IMR-90 (cell line): Measurements from ENCODE around the gene ME3. TPM values are rescaled to one million over a fixed set of nuclear protein-coding genes. Genes with fewer than 3 reads are reported as not detected.

Experiments
- ATAC-seq: fragments of 200-7000 bp; cut with Tn5 transposase; 2 replicates; pipeline ENCODE4 v1.9.1; 2020; ENCODE audit warnings: low read depth, mild to moderate bottlenecking, moderate library complexity
- BruUV-seq: library from RNA; stranded (reverse); fragments of 400-500 nt; replicated peaks from 2 replicates; lab custom pipeline; 2021; lab: Mats Ljungman, UMichigan
- CTCF ChIA-PET: fragments of 300-600 bp; formaldehyde crosslinking; extraction: SDS; loops from one replicate; lab custom pipeline; 2021; ENCODE audit warnings: antibody characterized with exemption; lab: Yijun Ruan, JAX
- POLR2A ChIA-PET: fragments of 300-600 bp; sonication (Branson Sonifier 250); formaldehyde crosslinking; loops from one replicate; lab custom pipeline; 2022; ENCODE audit warnings: antibody characterized with exemption; ENCODE audit not compliant: unreplicated experiment; lab: Charles Lee
- DNase-seq: peaks from one replicate; pipeline ENCODE4 v3.0.0; 2013
- H2AFZ ChIP-seq: replicated peaks from 2 replicates; pipeline ENCODE3; 2013; ENCODE audit warnings: low read length, mild to moderate bottlenecking; ENCODE audit not compliant: poor library complexity
- H2AK5ac ChIP-seq: 2 replicates; pipeline ENCODE4 v1.6.1; 2013; ENCODE audit warnings: low read depth, low read length, inconsistent platforms
- H2AK9ac ChIP-seq: replicated peaks from 2 replicates; pipeline ENCODE3; 2013; ENCODE audit warnings: mild to moderate bottlenecking, low read depth, low read length, moderate library complexity; ENCODE audit not compliant: poor library complexity
- H2BK120ac ChIP-seq: 2 replicates; pipeline ENCODE4 v1.6.1; 2013; ENCODE audit warnings: low read depth, low read length, inconsistent platforms
- H2BK15ac ChIP-seq: 3 replicates; pipeline ENCODE4 v1.6.1; 2013; ENCODE audit warnings: low read depth, low read length, inconsistent platforms
- H2BK20ac ChIP-seq: 2 replicates; pipeline ENCODE4 v1.6.1; 2013; ENCODE audit warnings: low read depth, mild to moderate bottlenecking, inconsistent platforms, low read length, moderate library complexity
- H2BK5ac ChIP-seq: 2 replicates; pipeline ENCODE4 v1.6.1; 2013; ENCODE audit warnings: mild to moderate bottlenecking, low read depth, low read length, inconsistent platforms; ENCODE audit not compliant: poor library complexity, severe bottlenecking
- H3K14ac ChIP-seq: replicated peaks from 2 replicates; pipeline ENCODE4 v1.6.1; 2013; ENCODE audit warnings: low read depth, low read length, inconsistent platforms
- H3K18ac ChIP-seq: 2 replicates; pipeline ENCODE4 v1.6.1; 2013; ENCODE audit warnings: low read depth, low read length, control low read depth
- H3K23ac ChIP-seq: 2 replicates; pipeline ENCODE4 v1.6.1; 2013; ENCODE audit warnings: low read depth, low read length, inconsistent platforms
- H3K27ac ChIP-seq: 2 replicates; pipeline ENCODE4 v1.5.1; 2013; ENCODE audit warnings: mild to moderate bottlenecking, control low read depth, low read length; ENCODE audit not compliant: insufficient read depth
- H3K27me3 ChIP-seq: 2 replicates; pipeline ENCODE4 v1.6.1; 2013; ENCODE audit warnings: low read length; ENCODE audit not compliant: control insufficient read depth, insufficient read depth
- H3K36me3 ChIP-seq: 2 replicates; pipeline ENCODE4 v1.6.1; 2013; ENCODE audit warnings: low read length, mixed read lengths; ENCODE audit not compliant: control insufficient read depth, insufficient read depth
- H3K4ac ChIP-seq: 2 replicates; pipeline ENCODE4 v1.6.1; 2013; ENCODE audit warnings: low read depth, low read length, inconsistent platforms
- H3K4me1 ChIP-seq: 2 replicates; pipeline ENCODE4 v1.6.1; 2013; ENCODE audit warnings: low read length, mixed read lengths; ENCODE audit not compliant: control insufficient read depth, insufficient read depth
- H3K4me2 ChIP-seq: 2 replicates; pipeline ENCODE4 v1.6.1; 2013; ENCODE audit warnings: low read depth, mild to moderate bottlenecking, control low read depth, low read length, moderate library complexity
- H3K4me3 ChIP-seq: 2 replicates; pipeline ENCODE4 v1.5.1; 2013; ENCODE audit warnings: low read depth, mild to moderate bottlenecking, control low read depth, low read length, moderate library complexity; ENCODE audit not compliant: insufficient read depth
- H3K56ac ChIP-seq: 2 replicates; pipeline ENCODE4 v1.6.1; 2013; ENCODE audit warnings: low read length, inconsistent platforms; ENCODE audit not compliant: insufficient read depth; ENCODE audit errors: extremely low read depth
- H3K79me1 ChIP-seq, 2 experiments: 2 replicates each; pipeline ENCODE4 v1.6.1; 2013; ENCODE audit warnings: low read length in 2 of 2, inconsistent platforms in 1 of 2, low read depth in 1 of 2
- H3K9ac ChIP-seq: 2 replicates; pipeline ENCODE4 v1.6.1; 2013; ENCODE audit warnings: low read depth, low read length, control low read depth
- H3K9me1 ChIP-seq: 2 replicates; pipeline ENCODE4 v1.6.1; 2013; ENCODE audit warnings: low read length, inconsistent platforms; ENCODE audit not compliant: insufficient read depth
- H3K9me3 ChIP-seq: 2 replicates; pipeline ENCODE4 v1.6.1; 2013; ENCODE audit warnings: low read length; ENCODE audit not compliant: control insufficient read depth, insufficient read depth
- H4K20me1 ChIP-seq: 2 replicates; pipeline ENCODE4 v1.6.1; 2013; ENCODE audit warnings: low read length, inconsistent platforms; ENCODE audit not compliant: insufficient read depth
- H4K5ac ChIP-seq: 2 replicates; pipeline ENCODE4 v1.6.1; 2013; ENCODE audit warnings: mild to moderate bottlenecking, low read depth, low read length, control low read depth
- H4K8ac ChIP-seq, 2 experiments: 2 replicates each; pipeline ENCODE4 v1.6.1; 2013; ENCODE audit warnings: low read depth in 2 of 2, low read length in 2 of 2, control low read depth in 1 of 2, inconsistent platforms in 1 of 2
- H4K91ac ChIP-seq: 2 replicates; pipeline ENCODE4 v1.6.1; 2013; ENCODE audit warnings: low read depth, low read length, inconsistent platforms; ENCODE audit not compliant: insufficient read depth
- BHLHE40 ChIP-seq: fragments of 150-350 bp; IDR thresholded peaks from 2 replicates; pipeline ENCODE4 v1.6.1; 2016; ENCODE audit warnings: mild to moderate bottlenecking, low read depth, low read length
- CEBPB ChIP-seq: IDR thresholded peaks from 2 replicates; pipeline ENCODE4 v1.6.1; 2012; ENCODE audit warnings: low read depth, low read length, improper control_type of control experiment
- CHD1 ChIP-seq: IDR thresholded peaks from 2 replicates; pipeline ENCODE4 v1.6.1; 2012; ENCODE audit warnings: low read depth, low read length, improper control_type of control experiment
- ELK1 ChIP-seq: fragments of 150-350 bp; IDR thresholded peaks from 2 replicates; pipeline ENCODE4 v1.6.1; 2016; ENCODE audit warnings: low read depth, mild to moderate bottlenecking, low read length, moderate library complexity, borderline replicate concordance
- FOS ChIP-seq: fragments of 150-350 bp; IDR thresholded peaks from 2 replicates; pipeline ENCODE4 v1.6.1; 2016; ENCODE audit warnings: low read depth, low read length
- MAFK ChIP-seq: IDR thresholded peaks from 2 replicates; pipeline ENCODE4 v1.6.1; 2012; ENCODE audit warnings: low read depth, low read length, improper control_type of control experiment
- MAZ ChIP-seq: IDR thresholded peaks from 2 replicates; pipeline ENCODE4 v1.6.1; 2012; ENCODE audit warnings: low read depth, mild to moderate bottlenecking, low read length, improper control_type of control experiment, moderate library complexity, borderline replicate concordance
- MXI1 ChIP-seq: IDR thresholded peaks from 2 replicates; pipeline ENCODE4 v1.6.1; 2012; ENCODE audit warnings: low read depth, mild to moderate bottlenecking, low read length, moderate library complexity, borderline replicate concordance
- NFE2L2 ChIP-seq: fragments of 150-350 bp; IDR thresholded peaks from 2 replicates; pipeline ENCODE4 v1.6.1; 2016; ENCODE audit warnings: low read depth, mild to moderate bottlenecking, low read length
- POLR2A ChIP-seq: IDR thresholded peaks from 2 replicates; pipeline ENCODE4 v1.6.1; 2012; ENCODE audit warnings: mild to moderate bottlenecking, low read depth, low read length
- RAD21 ChIP-seq: IDR thresholded peaks from 2 replicates; pipeline ENCODE4 v1.6.1; 2012; ENCODE audit warnings: low read length, improper control_type of control experiment
- RCOR1 ChIP-seq: IDR thresholded peaks from 2 replicates; pipeline ENCODE4 v1.6.1; 2012; ENCODE audit warnings: mild to moderate bottlenecking, low read length, improper control_type of control experiment; ENCODE audit not compliant: insufficient replicate concordance
- RFX5 ChIP-seq: IDR thresholded peaks from 2 replicates; pipeline ENCODE4 v1.8.0; 2012; ENCODE audit warnings: low read depth, mild to moderate bottlenecking, low read length, moderate library complexity
- SMC3 ChIP-seq: fragments of 150-350 bp; IDR thresholded peaks from 2 replicates; pipeline ENCODE4 v1.6.1; 2016; ENCODE audit warnings: low read depth, mild to moderate bottlenecking, antibody characterized with exemption, low read length, moderate library complexity
- WGBS, 2 experiments: methylation state at CpG; one replicate each; pipeline versions ENCODE4 v1.1.5 to v1.1.7; 2013; ENCODE audit warnings: missing lambda C conversion rate in 2 of 2; ENCODE audit not compliant: insufficient read length in 1 of 2; ENCODE audit errors: extremely low coverage in 2 of 2; 5-methylcytosine and 5-hydroxymethylcytosine counted together
- dilution Hi-C: fragments of 300-500 bp; cut with HindIII; formaldehyde crosslinking; loops from one replicate; pipeline ENCODE4 v1.14.3; 2018; ENCODE audit warnings: low sequenced_read_pairs; ENCODE audit not compliant: unreplicated experiment
- in situ Hi-C: fragments of 300-500 bp; cut with MboI; formaldehyde crosslinking; loops from 3 replicates; pipeline ENCODE4 v1.14.3; 2019; ENCODE audit warnings: low sequenced_read_pairs, inconsistent platforms, mixed read lengths
- intact Hi-C: fragments of 100-400 bp; cut with micrococcal nuclease; formaldehyde crosslinking; loops from 2 replicates; pipeline ENCODE4 v1.10.0; 2022
- polyA plus RNA-seq, 3 experiments: library from polyadenylated mRNA; depleted of rRNA; stranded (reverse); fragments of >200 nt; gene quantifications; 2 replicates each; pipeline ENCODE4 v1.2.3, GENCODE V29; 2012; ENCODE audit warnings: low replicate concordance in 1 of 3
- total RNA-seq: library from RNA; depleted of rRNA; stranded (reverse); fragments of >200 nt; gene quantifications from 2 replicates; pipeline ENCODE4 v1.2.3, GENCODE V29; 2012
- TF ChIP-seq, protein P1 (sequence below): conservative IDR thresholded peaks from 2 replicates; pipeline ENCODE4 v1.5.1; 2012; ENCODE audit warnings: mild to moderate bottlenecking, low read depth, low read length, improper control_type of control experiment
- TF ChIP-seq, protein P2 (sequence below): fragments of 150-350 bp; IDR thresholded peaks from 2 replicates; pipeline ENCODE4 v1.6.1; 2017; ENCODE audit warnings: mild to moderate bottlenecking, antibody characterized with exemption, low read length, low read depth

The ME3 gene
- total and polyA plus RNA-seq, 2 of the 4 experiments (the other 2 are of a cell fraction), result 7.8 to 9.0 TPM

GRCh38 chr11:86502137-86502642 is 170.2 kb downstream of the ME3 start:
- Histone ChIP-seq H4K5ac (no peak overlapping the region), H2BK20ac (no peak overlapping the region), H3K27ac (no peak overlapping the region), H2BK5ac (no peak overlapping the region), H3K4me3 (no peak overlapping the region), H3K4me1 (peaks cover 7% of the 10 kb centered on the region), H3K36me3 (no peaks in the 10 kb centered on the region), H4K20me1 (no peaks in the 10 kb centered on the region), H2AK5ac (no peak overlapping the region), H4K8ac (no peak overlapping the region), H3K27me3 (no peaks in the 10 kb centered on the region), H2AK9ac (no peak overlapping the region), H3K9me3 (no peaks in the 10 kb centered on the region), H3K56ac (no peak overlapping the region), H3K9ac (no peak overlapping the region), H3K18ac (no peak overlapping the region), H2BK120ac (no peak overlapping the region), H3K4ac (no peak overlapping the region), H3K14ac (no peak overlapping the region), H3K23ac (no peak overlapping the region), H3K9me1 (peaks cover 7% of the 10 kb centered on the region; the same call in 1 of the 2 replicates), H2AFZ (no peak overlapping the region), H2BK15ac (no peak overlapping the region), H3K4me2 (no peak overlapping the region), H4K91ac (no peak overlapping the region), H3K79me1 (no peaks in the 10 kb centered on the region)
- ChIA-PET CTCF (no interaction called here), POLR2A (no interaction called here)
- ATAC-seq (no peak), DNase-seq (no peak)
- BruUV-seq, result no TSS peak
- TF ChIP-seq MAZ, result no peak
- TF ChIP-seq RAD21, result no peak
- TF ChIP-seq FOS, result no peak
- no peak for TF ChIP-seq MXI1
- TF ChIP-seq, protein P1, sequence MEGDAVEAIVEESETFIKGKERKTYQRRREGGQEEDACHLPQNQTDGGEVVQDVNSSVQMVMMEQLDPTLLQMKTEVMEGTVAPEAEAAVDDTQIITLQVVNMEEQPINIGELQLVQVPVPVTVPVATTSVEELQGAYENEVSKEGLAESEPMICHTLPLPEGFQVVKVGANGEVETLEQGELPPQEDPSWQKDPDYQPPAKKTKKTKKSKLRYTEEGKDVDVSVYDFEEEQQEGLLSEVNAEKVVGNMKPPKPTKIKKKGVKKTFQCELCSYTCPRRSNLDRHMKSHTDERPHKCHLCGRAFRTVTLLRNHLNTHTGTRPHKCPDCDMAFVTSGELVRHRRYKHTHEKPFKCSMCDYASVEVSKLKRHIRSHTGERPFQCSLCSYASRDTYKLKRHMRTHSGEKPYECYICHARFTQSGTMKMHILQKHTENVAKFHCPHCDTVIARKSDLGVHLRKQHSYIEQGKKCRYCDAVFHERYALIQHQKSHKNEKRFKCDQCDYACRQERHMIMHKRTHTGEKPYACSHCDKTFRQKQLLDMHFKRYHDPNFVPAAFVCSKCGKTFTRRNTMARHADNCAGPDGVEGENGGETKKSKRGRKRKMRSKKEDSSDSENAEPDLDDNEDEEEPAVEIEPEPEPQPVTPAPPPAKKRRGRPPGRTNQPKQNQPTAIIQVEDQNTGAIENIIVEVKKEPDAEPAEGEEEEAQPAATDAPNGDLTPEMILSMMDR, result no peak
- no peak for TF ChIP-seq RFX5
- TF ChIP-seq MAFK, result no peak
- no peak for TF ChIP-seq SMC3
- TF ChIP-seq, protein P2, sequence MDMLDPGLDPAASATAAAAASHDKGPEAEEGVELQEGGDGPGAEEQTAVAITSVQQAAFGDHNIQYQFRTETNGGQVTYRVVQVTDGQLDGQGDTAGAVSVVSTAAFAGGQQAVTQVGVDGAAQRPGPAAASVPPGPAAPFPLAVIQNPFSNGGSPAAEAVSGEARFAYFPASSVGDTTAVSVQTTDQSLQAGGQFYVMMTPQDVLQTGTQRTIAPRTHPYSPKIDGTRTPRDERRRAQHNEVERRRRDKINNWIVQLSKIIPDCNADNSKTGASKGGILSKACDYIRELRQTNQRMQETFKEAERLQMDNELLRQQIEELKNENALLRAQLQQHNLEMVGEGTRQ, result no peak
- TF ChIP-seq CEBPB, result no peak
- no peak for TF ChIP-seq CHD1
- TF ChIP-seq BHLHE40, result no peak
- no peak for TF ChIP-seq ELK1
- no peak for TF ChIP-seq NFE2L2
- no peak for TF ChIP-seq RCOR1
- TF ChIP-seq POLR2A, result no peak
- dilution Hi-C loops, result no loop called here
- intact Hi-C loops, result no loop called here
- in situ Hi-C loops, result no loop called here
- WGBS, 2 experiments, result 100% methylated on average over 1 of the region's 3 CpGs; no CpG with 5 or more reads in 1 of the 2 experiments
